ENCODE data around the gene PLXND1.
"Not testable (repeated sequence)": the region's sequence is repeated elsewhere in the genome, so short reads cannot be mapped to it uniquely, and the experiment has no call there.

The PLXND1 gene

GRCh38 chr3:129560911-129561594, 45.4 kb downstream of the PLXND1 start:
- DNase-seq: peak; percentile 91

- DNase-seq: no peak
Measured at GRCh38 chr3:129560269-129560787, 46.1 kb downstream of the PLXND1 start.

GRCh38 chr3:129559565-129560079, 46.9 kb downstream of the PLXND1 start:
- no peak for DNase-seq

- DNase-seq: no peak
Measured at GRCh38 chr3:129558772-129559564, 47.5 kb downstream of the PLXND1 start.

- no peak for DNase-seq
Measured at GRCh38 chr3:129558081-129558771, 48.2 kb downstream of the PLXND1 start.

- no peak for DNase-seq
Measured at GRCh38 chr3:129557548-129557894, 49.0 kb downstream of the PLXND1 start.

- DNase-seq: no peak
Measured at GRCh38 chr3:129556890-129557547, 49.5 kb downstream of the PLXND1 start.

- no peak for DNase-seq
Measured at GRCh38 chr3:129556358-129556695, 50.1 kb downstream of the PLXND1 start.

- DNase-seq: no peak
Measured at GRCh38 chr3:129555616-129556357, 50.7 kb downstream of the PLXND1 start.

- no peak for DNase-seq
Measured at GRCh38 chr3:129555153-129555550, 51.3 kb downstream of the PLXND1 start.

GRCh38 chr3:129554356-129555152, 51.9 kb downstream of the PLXND1 start:
- no peak for DNase-seq

GRCh38 chr3:129553719-129554118, 52.8 kb downstream of the PLXND1 start:
- DNase-seq: no peak

GRCh38 chr3:129553171-129553570, 53.3 kb downstream of the PLXND1 start:
- no peak for DNase-seq

- no peak for DNase-seq
Measured at GRCh38 chr3:129552287-129553050, 54.0 kb downstream of the PLXND1 start.

- no peak for DNase-seq
Measured at GRCh38 chr3:129549805-129550204, 56.7 kb downstream of the PLXND1 start.

GRCh38 chr3:129549006-129549800, 57.3 kb downstream of the PLXND1 start:
- DNase-seq: no peak

GRCh38 chr3:129548104-129548965, 58.1 kb downstream of the PLXND1 start:
- no peak for DNase-seq

GRCh38 chr3:129547241-129547640, 59.2 kb downstream of the PLXND1 start:
- no peak for DNase-seq

GRCh38 chr3:129545951-129546350, 60.5 kb downstream of the PLXND1 start:
- DNase-seq: not testable (repeated sequence)

Measured in right forelimb (tissue), 1 donor.